ENCODE results near the gene ADAP1. TPM values are rescaled to one million over a fixed set of nuclear protein-coding genes. Genes with fewer than 3 reads are reported as not detected.
A peak's percentile ranks its signal among the peaks of the same experiment; 100 is the strongest.

Gene ADAP1
- total RNA-seq, 6 experiments from 2014 or later, result 1.4 to 4.2 (median 2.7) TPM

- ATAC-seq (peak in 2 of 4 donors; percentile 16 to 29), DNase-seq (no peak)
- WGBS (ENCODE audit: insufficient coverage, low coverage, low lambda C conversion rate, missing lambda C conversion rate), result 64% methylated on average over 8 of the region's 9 CpGs
- H3K9me3 ChIP-seq, result no peaks in the 10 kb centered on the region
- TF ChIP-seq POLR2A (IDR thresholded peaks at IDR 0.05) (no peak), CTCF (IDR thresholded peaks at IDR 0.05) (no peak)
- no peak overlapping the region for H3K4me3 ChIP-seq
- H3K27ac ChIP-seq, result peak overlapping the region in 1 of 3 donors; percentile 97
- peaks cover 4 to 45% (median 26%) of the 10 kb centered on the region in 4 donors for H3K36me3 ChIP-seq
- H3K4me1 ChIP-seq, result peaks cover 0 to 20% (median 9%) of the 10 kb centered on the region in 4 donors
- intact Hi-C loops (cut with DNase I), result no loop called here
- H3K27me3 ChIP-seq, result no peaks in the 10 kb centered on the region
Measured at GRCh38 chr7:857661-858060, 96.8 kb downstream of the ADAP1 start.

- no peak for TF ChIP-seq POLR2A (IDR thresholded peaks at IDR 0.05)
- no peak for TF ChIP-seq CTCF (IDR thresholded peaks at IDR 0.05)
- Histone ChIP-seq H3K27me3 (no peaks in the 10 kb centered on the region), H3K36me3 (peaks cover 2 to 45% (median 25%) of the 10 kb centered on the region in 4 donors), H3K4me1 (peaks cover 0 to 20% (median 9%) of the 10 kb centered on the region in 4 donors), H3K9me3 (no peaks in the 10 kb centered on the region), H3K4me3 (peak overlapping the region in 1 of 3 donors; percentile 44), H3K27ac (peak overlapping the region; percentile 76 to 97 (median 80))
- intact Hi-C loops (cut with DNase I), result no loop called here
- ATAC-seq (peak; percentile 6 to 37 (median 17)), DNase-seq (no peak)
- WGBS (ENCODE audit: insufficient coverage, low coverage, low lambda C conversion rate, missing lambda C conversion rate), result 31% methylated on average over 4 of the region's 30 CpGs
Measured at GRCh38 chr7:856444-857095, 97.9 kb downstream of the ADAP1 start.

DNA sequence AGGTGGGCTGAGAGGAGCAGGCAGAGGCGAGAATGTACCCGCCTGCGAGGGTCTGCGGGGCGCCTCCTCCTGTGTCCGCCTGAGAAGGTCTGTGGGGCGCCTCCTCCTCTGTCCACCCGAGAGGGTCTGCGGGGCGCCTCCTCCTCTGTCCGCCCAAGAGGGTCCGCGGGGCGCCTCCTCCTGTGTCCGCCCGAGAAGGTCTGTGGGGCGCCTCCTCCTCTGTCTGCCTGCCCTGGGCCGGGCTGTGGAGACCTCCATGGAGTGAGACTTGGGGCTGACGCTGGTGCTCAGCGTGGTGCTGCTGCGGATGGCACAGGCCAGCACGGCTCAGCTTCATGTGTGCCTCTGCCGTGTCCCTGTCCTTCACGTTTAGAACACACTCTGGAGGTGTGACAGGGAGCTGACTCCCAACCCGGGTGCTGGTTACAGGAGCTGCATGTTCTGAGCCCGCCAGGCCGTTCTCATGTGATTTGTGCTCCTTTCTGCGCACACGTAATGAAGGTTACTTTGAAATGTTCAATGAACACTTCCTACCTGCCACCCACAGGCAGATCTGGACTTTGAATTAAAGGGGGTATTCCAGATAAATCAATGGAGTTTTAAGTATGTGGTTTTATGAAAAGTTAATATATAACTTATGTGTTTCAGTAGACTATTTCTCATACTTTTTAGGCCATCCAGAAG, 98.7 kb downstream of the ADAP1 start:
- DNase-seq (peak; percentile 59 to 80 (median 76)), ATAC-seq (peak; percentile 79 to 87 (median 83))
- peak; percentile 25 for TF ChIP-seq POLR2A (IDR thresholded peaks at IDR 0.05)
- no peak for TF ChIP-seq CTCF (IDR thresholded peaks at IDR 0.05)
- intact Hi-C loops (cut with DNase I), result no loop called here
- Histone ChIP-seq H3K36me3 (peaks cover 0 to 47% (median 26%) of the 10 kb centered on the region in 4 donors), H3K27me3 (no peaks in the 10 kb centered on the region), H3K27ac (peak overlapping the region; percentile 76 to 97 (median 80)), H3K4me1 (peaks cover 0 to 15% (median 6%) of the 10 kb centered on the region in 4 donors), H3K4me3 (peak overlapping the region in 1 of 3 donors; percentile 44), H3K9me3 (no peaks in the 10 kb centered on the region)
- 34% methylated on average over 4 of the region's 29 CpGs for WGBS (ENCODE audit: insufficient coverage, low coverage, low lambda C conversion rate, missing lambda C conversion rate)

DNA sequence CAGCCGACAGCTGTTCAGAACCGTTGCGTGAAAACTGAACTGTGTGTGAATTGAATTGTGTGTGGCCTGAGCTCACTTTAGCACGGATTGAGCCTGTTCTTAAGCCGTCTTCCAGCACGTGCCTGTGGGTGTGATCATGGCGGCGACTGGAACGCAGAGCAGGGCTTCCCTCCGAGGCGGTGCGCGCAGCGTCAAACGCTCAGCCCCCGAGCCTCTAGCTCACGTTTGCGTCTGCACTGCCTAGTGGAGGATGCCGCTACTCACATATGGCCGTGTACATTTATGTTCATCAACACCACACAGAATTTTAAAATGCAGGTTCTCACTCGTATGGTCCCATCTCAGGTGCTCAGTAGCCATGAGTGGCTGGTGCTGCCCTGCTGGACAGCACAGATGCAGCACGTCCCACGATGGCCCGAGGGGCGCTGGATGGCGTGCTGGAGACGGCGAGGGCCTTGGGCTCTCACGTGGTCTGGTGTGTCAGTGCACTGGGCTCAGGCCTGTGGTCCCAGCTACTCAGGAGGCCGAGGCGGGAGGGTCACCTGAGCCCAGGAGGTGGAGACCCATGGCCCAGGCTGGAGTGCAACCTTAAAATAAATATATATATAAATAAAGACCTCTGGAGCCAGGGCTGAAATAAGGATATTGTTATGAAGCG, 100.2 kb downstream of the ADAP1 start:
- intact Hi-C loops (cut with DNase I), result no loop called here

More for the DNA sequence above, 100.2 kb downstream of the ADAP1 start:
- no peak overlapping the region for H3K4me3 ChIP-seq
- no peaks in the 10 kb centered on the region for H3K27me3 ChIP-seq
- ATAC-seq (no peak), DNase-seq (no peak)
- peaks cover 0 to 62% (median 27%) of the 10 kb centered on the region in 4 donors for H3K36me3 ChIP-seq
- H3K9me3 ChIP-seq, result no peaks in the 10 kb centered on the region
- H3K4me1 ChIP-seq, result peaks cover 0 to 15% (median 5%) of the 10 kb centered on the region in 4 donors
- WGBS (ENCODE audit: insufficient coverage, low coverage, low lambda C conversion rate, missing lambda C conversion rate), result 86% methylated on average over 6 of the region's 32 CpGs
- no peak for TF ChIP-seq CTCF (IDR thresholded peaks at IDR 0.05)
- TF ChIP-seq POLR2A (IDR thresholded peaks at IDR 0.05), result no peak
- H3K27ac ChIP-seq, result no peak overlapping the region
